WTC11 (cell line): Measurements from ENCODE around the gene FLT1. TPM values are rescaled to one million over a fixed set of nuclear protein-coding genes. Genes with fewer than 3 reads are reported as not detected.

ENCODE experiments used
- ATAC-seq: fragments of 200-7000 bp; cut with Tn5 transposase; 2 replicates; pipeline ENCODE4 v1.10.0; 2021; ENCODE audit warnings: mild to moderate bottlenecking, moderate library complexity
- CTCF ChIA-PET: fragments of 300-600 bp; sonication (Branson Sonifier 250); formaldehyde crosslinking; loops from one replicate; lab custom pipeline; 2021; ENCODE audit warnings: antibody characterized with exemption; lab: Charles Lee
- POLR2A ChIA-PET: fragments of 350-600 bp; sonication (Branson Sonifier 250); formaldehyde crosslinking; loops from one replicate; lab custom pipeline; 2021; ENCODE audit warnings: antibody characterized with exemption; lab: Charles Lee
- DNase-seq: peaks from one replicate; pipeline ENCODE4 v3.0.0; 2021; ENCODE audit warnings: low spot score
- H3K27ac Mint-ChIP-seq: 2 replicates; pipeline ENCODE4 v1.8.0; 2021; ENCODE audit warnings: mixed read lengths
- H3K27me3 Mint-ChIP-seq: 2 replicates; pipeline ENCODE4 v1.8.0; 2021; ENCODE audit warnings: low read depth, mild to moderate bottlenecking, moderate library complexity, mixed read lengths
- H3K36me3 Mint-ChIP-seq: 2 replicates; pipeline ENCODE4 v1.8.0; 2021; ENCODE audit warnings: mixed read lengths
- H3K4me1 Mint-ChIP-seq: 2 replicates; pipeline ENCODE4 v1.8.0; 2022; ENCODE audit warnings: mixed read lengths
- H3K4me3 Mint-ChIP-seq: 2 replicates; pipeline ENCODE4 v1.8.0; 2021; ENCODE audit warnings: mild to moderate bottlenecking, moderate library complexity, mixed read lengths
- H3K9me3 Mint-ChIP-seq: 2 replicates; pipeline ENCODE4 v1.8.0; 2021; ENCODE audit warnings: mixed read lengths
- EMX1 ChIP-seq: fragments of 250-450 bp; sonication (Bioruptor Pico); IDR thresholded peaks from 2 replicates; pipeline ENCODE4 v1.8.0; 2021; ENCODE audit warnings: mild to moderate bottlenecking
- GABPB1 ChIP-seq: sonication (generic); formaldehyde crosslinking; IDR thresholded peaks from 2 replicates; pipeline ENCODE4 v1.8.1; 2023; ENCODE audit warnings: mild to moderate bottlenecking, missing genetic modification reagents
- GRHL2 ChIP-seq: fragments of 250-450 bp; sonication (Bioruptor Pico); IDR thresholded peaks from 2 replicates; pipeline ENCODE4 v1.8.0; 2022; ENCODE audit warnings: mild to moderate bottlenecking, moderate library complexity; ENCODE audit not compliant: insufficient replicate concordance, severe bottlenecking
- GTF2I ChIP-seq: fragments of 250-450 bp; sonication (Bioruptor Pico); conservative IDR thresholded peaks from 2 replicates; pipeline ENCODE4 v1.4.0; 2021; ENCODE audit warnings: mild to moderate bottlenecking
- IRF2 ChIP-seq: sonication (generic); formaldehyde crosslinking; IDR thresholded peaks from 2 replicates; pipeline ENCODE4 v1.8.0; 2022; ENCODE audit warnings: low read depth, missing genetic modification reagents, borderline replicate concordance
- JUN ChIP-seq: sonication (generic); formaldehyde crosslinking; IDR thresholded peaks from 2 replicates; pipeline ENCODE4 v1.8.0; 2023; ENCODE audit warnings: mild to moderate bottlenecking, missing genetic modification reagents
- NFYB ChIP-seq: sonication (generic); formaldehyde crosslinking; conservative IDR thresholded peaks from 2 replicates; pipeline ENCODE4 v1.8.0; 2022; ENCODE audit warnings: low read depth, missing genetic modification reagents
- NR2C2 ChIP-seq: sonication (generic); formaldehyde crosslinking; IDR thresholded peaks from 2 replicates; pipeline ENCODE4 v1.8.0; 2022; ENCODE audit warnings: mild to moderate bottlenecking, missing genetic modification reagents
- SOX15 ChIP-seq: fragments of 250-450 bp; sonication (Bioruptor Pico); IDR thresholded peaks from 2 replicates; pipeline ENCODE4 v1.9.0; 2021; ENCODE audit warnings: mild to moderate bottlenecking
- ZNF138 ChIP-seq: sonication (generic); formaldehyde crosslinking; conservative IDR thresholded peaks from 2 replicates; pipeline ENCODE4 v1.8.1; 2022; ENCODE audit warnings: mild to moderate bottlenecking, moderate library complexity, missing genetic modification reagents
- total RNA-seq: library from RNA; stranded (reverse); gene quantifications from 3 replicates; pipeline ENCODE4 v1.2.3, GENCODE V29; 2021
- TF ChIP-seq, protein P1 (sequence below): sonication (generic); formaldehyde crosslinking; conservative IDR thresholded peaks from 2 replicates; pipeline ENCODE4 v1.8.1; 2023; ENCODE audit warnings: mild to moderate bottlenecking, low read depth, missing genetic modification reagents, moderate library complexity
- TF ChIP-seq, protein P2 (sequence below): fragments of 250-450 bp; sonication (Bioruptor Pico); IDR thresholded peaks from 2 replicates; pipeline ENCODE4 v1.9.0; 2021; ENCODE audit warnings: mild to moderate bottlenecking
- TF ChIP-seq, protein P3 (sequence below): fragments of 250-450 bp; sonication (Bioruptor Pico); conservative IDR thresholded peaks from 2 replicates; pipeline ENCODE4 v1.9.0; 2021; ENCODE audit warnings: mild to moderate bottlenecking
- TF ChIP-seq, protein P4 (sequence below): sonication (generic); formaldehyde crosslinking; IDR thresholded peaks from 2 replicates; pipeline ENCODE4 v1.8.1; 2022; ENCODE audit warnings: low read depth, mild to moderate bottlenecking, moderate library complexity, missing genetic modification reagents, borderline replicate concordance
- TF ChIP-seq, protein P5 (sequence below): sonication (generic); formaldehyde crosslinking; IDR thresholded peaks from 2 replicates; pipeline ENCODE4 v1.8.0; 2022; ENCODE audit warnings: mild to moderate bottlenecking, missing genetic modification reagents

FLT1 gene
- total RNA-seq, 1 experiment from 2014 or later: 66.3 TPM

DNA sequence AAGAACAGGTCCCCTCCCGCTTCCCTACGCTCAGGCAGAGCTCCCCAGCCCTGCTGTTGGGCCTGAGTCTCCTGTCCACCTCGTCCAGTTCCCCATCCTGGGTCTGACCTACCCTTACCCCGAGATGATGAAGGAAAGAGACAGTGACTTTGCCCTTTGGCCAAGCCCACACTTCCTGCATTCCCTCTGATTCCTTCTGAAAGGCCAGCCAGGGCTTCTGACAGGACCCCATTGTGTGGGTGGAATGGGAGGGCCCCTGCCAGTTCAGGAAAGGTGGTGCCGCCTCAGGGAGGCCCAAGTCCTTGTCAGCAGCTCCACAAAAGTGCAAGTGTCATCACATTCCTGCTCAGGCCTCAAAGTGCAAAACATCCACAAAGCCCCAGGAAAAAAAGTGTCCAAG lies 178.8 kb downstream of the FLT1 start:
- no peaks in the 10 kb centered on the region for H3K9me3 Mint-ChIP-seq
- peaks cover 46% of the 10 kb centered on the region for H3K36me3 Mint-ChIP-seq
- peak overlapping the region; percentile 51 for H3K27ac Mint-ChIP-seq
- ChIA-PET CTCF (interaction anchor here (3.4 kb wide), 1 partner anchor 9 kb away, joined by 13 read pairs; no protein-coding TSS in a partner anchor), POLR2A (no interaction called here)
- DNase-seq (no peak), ATAC-seq (no peak)
- no peaks in the 10 kb centered on the region for H3K27me3 Mint-ChIP-seq
- TF ChIP-seq, protein P1, sequence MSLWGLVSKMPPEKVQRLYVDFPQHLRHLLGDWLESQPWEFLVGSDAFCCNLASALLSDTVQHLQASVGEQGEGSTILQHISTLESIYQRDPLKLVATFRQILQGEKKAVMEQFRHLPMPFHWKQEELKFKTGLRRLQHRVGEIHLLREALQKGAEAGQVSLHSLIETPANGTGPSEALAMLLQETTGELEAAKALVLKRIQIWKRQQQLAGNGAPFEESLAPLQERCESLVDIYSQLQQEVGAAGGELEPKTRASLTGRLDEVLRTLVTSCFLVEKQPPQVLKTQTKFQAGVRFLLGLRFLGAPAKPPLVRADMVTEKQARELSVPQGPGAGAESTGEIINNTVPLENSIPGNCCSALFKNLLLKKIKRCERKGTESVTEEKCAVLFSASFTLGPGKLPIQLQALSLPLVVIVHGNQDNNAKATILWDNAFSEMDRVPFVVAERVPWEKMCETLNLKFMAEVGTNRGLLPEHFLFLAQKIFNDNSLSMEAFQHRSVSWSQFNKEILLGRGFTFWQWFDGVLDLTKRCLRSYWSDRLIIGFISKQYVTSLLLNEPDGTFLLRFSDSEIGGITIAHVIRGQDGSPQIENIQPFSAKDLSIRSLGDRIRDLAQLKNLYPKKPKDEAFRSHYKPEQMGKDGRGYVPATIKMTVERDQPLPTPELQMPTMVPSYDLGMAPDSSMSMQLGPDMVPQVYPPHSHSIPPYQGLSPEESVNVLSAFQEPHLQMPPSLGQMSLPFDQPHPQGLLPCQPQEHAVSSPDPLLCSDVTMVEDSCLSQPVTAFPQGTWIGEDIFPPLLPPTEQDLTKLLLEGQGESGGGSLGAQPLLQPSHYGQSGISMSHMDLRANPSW (CRISPR knock-in tag): no peak
- TF ChIP-seq, protein P2, sequence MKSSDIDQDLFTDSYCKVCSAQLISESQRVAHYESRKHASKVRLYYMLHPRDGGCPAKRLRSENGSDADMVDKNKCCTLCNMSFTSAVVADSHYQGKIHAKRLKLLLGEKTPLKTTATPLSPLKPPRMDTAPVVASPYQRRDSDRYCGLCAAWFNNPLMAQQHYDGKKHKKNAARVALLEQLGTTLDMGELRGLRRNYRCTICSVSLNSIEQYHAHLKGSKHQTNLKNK (CRISPR knock-in tag): no peak
- TF ChIP-seq, protein P3, sequence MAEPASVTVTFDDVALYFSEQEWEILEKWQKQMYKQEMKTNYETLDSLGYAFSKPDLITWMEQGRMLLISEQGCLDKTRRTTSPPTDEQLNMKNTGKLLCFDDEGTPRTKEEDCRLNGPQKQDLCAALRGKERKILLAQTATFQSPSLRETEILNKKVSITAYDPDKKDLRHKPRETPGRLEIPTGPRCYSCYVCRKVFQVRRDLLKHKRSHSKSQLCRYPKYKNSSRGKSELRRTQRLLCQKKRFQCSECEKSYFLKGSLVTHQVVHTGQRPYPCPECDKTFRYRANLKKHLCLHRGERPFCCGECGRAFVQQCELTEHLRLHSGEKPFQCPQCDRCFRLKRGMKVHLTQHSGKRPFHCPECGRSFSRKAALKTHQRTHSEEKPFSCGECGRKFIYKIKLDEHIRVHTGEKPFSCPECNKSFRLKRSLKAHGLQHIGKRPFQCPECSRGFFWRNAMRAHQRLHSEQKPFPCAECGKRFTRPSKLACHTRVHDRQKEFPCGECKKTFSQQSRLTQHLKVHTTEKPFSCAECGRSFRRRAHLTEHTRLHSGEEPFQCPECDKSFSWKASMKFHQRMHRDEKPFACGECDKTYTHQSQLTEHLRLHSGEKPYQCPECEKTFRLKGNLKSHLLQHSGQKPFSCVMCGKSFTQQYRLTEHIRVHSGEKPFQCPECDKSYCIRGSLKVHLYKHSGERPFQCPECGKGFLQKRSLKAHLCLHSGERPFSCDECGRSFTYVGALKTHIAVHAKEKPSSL (CRISPR knock-in tag): no peak
- TF ChIP-seq NFYB (CRISPR knock-in tag) (no peak), GABPB1 (CRISPR knock-in tag) (no peak), GTF2I (CRISPR knock-in tag) (no peak), GRHL2 (no peak)
- TF ChIP-seq, protein P4, sequence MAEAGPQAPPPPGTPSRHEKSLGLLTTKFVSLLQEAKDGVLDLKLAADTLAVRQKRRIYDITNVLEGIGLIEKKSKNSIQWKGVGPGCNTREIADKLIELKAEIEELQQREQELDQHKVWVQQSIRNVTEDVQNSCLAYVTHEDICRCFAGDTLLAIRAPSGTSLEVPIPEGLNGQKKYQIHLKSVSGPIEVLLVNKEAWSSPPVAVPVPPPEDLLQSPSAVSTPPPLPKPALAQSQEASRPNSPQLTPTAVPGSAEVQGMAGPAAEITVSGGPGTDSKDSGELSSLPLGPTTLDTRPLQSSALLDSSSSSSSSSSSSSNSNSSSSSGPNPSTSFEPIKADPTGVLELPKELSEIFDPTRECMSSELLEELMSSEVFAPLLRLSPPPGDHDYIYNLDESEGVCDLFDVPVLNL (CRISPR knock-in tag): no peak
- no peaks in the 10 kb centered on the region for H3K4me1 Mint-ChIP-seq
- no peak overlapping the region for H3K4me3 Mint-ChIP-seq

DNA sequence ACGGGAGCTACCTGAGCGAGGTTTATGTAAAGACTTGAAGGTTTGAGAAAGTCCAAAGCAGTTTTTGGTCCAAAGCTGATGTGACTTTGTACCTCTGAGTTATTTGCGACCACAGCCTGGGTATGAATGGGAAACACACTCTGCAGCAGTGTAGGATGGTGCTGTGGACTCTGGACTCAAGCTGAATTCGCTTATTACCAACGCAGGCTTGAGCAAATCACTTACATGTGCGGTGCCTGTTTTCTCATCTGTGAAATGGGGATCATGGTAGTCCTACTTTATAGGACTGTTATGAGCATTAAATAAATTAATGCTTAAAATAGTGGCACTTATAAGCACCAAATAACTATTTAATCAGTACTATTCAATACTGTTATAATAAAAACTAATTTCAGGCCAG lies 180.0 kb downstream of the FLT1 start:
- no peak overlapping the region for H3K27ac Mint-ChIP-seq

More for the DNA sequence above, 180.0 kb downstream of the FLT1 start:
- DNase-seq (no peak), ATAC-seq (no peak)
- H3K9me3 Mint-ChIP-seq: no peaks in the 10 kb centered on the region
- peaks cover 36% of the 10 kb centered on the region for H3K36me3 Mint-ChIP-seq
- no peaks in the 10 kb centered on the region for H3K4me1 Mint-ChIP-seq
- no peak for TF ChIP-seq ZNF138
- no peak for TF ChIP-seq NFYB (CRISPR knock-in tag)
- TF ChIP-seq, protein P2 (CRISPR knock-in tag): no peak
- TF ChIP-seq EMX1 (CRISPR knock-in tag): no peak
- no peak for TF ChIP-seq JUN
- TF ChIP-seq, protein P4 (CRISPR knock-in tag): no peak
- TF ChIP-seq GRHL2: no peak
- TF ChIP-seq, protein P5, sequence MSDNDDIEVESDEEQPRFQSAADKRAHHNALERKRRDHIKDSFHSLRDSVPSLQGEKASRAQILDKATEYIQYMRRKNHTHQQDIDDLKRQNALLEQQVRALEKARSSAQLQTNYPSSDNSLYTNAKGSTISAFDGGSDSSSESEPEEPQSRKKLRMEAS (CRISPR knock-in tag): no peak
- TF ChIP-seq SOX15 (CRISPR knock-in tag): no peak
- TF ChIP-seq IRF2 (CRISPR knock-in tag): no peak
- no peak for TF ChIP-seq NR2C2
- TF ChIP-seq, protein P1 (CRISPR knock-in tag): no peak
- TF ChIP-seq, all 79 proteins: peak for 0
- Mint-ChIP-seq H3K4me3 (no peak overlapping the region), H3K27me3 (no peaks in the 10 kb centered on the region)
- POLR2A ChIA-PET: no interaction called here
- CTCF ChIA-PET: interaction anchor here (0.9 to 3.4 kb wide), 7 partner anchors 10 to 482 kb away, joined by 3 to 13 read pairs (median 4); no protein-coding TSS in a partner anchor
